GM03348 (cell line): ENCODE data around the gene ZBTB7C.

Source experiments
- DNase-seq: peaks from one replicate; pipeline ENCODE4 v3.0.0; 2012; ENCODE audit warnings: low spot score

ZBTB7C gene

GRCh38 chr18:48323151-48323550, 86.0 kb downstream of the ZBTB7C start:
- no peak for DNase-seq

- DNase-seq, result no peak
Observed at GRCh38 chr18:48321536-48321935, 87.6 kb downstream of the ZBTB7C start.

GRCh38 chr18:48321121-48321520, 88.1 kb downstream of the ZBTB7C start:
- DNase-seq, result no peak

- no peak for DNase-seq
Observed at GRCh38 chr18:48320639-48320945, 88.6 kb downstream of the ZBTB7C start.

GRCh38 chr18:48319801-48320638, 89.2 kb downstream of the ZBTB7C start:
- DNase-seq, result peak; percentile 43

- no peak for DNase-seq
Observed at GRCh38 chr18:48318436-48318835, 90.7 kb downstream of the ZBTB7C start.

GRCh38 chr18:48317781-48318381, 91.3 kb downstream of the ZBTB7C start:
- DNase-seq, result no peak

GRCh38 chr18:48316177-48316576, 93.0 kb downstream of the ZBTB7C start:
- DNase-seq, result no peak

- no peak for DNase-seq
Observed at GRCh38 chr18:48314690-48315089, 94.5 kb downstream of the ZBTB7C start.

GRCh38 chr18:48313792-48314191, 95.4 kb downstream of the ZBTB7C start:
- no peak for DNase-seq

GRCh38 chr18:48312066-48312465, 97.1 kb downstream of the ZBTB7C start:
- DNase-seq, result no peak

- DNase-seq, result no peak
Observed at GRCh38 chr18:48310999-48311398, 98.2 kb downstream of the ZBTB7C start.

- no peak for DNase-seq
Observed at GRCh38 chr18:48310353-48310752, 98.8 kb downstream of the ZBTB7C start.

GRCh38 chr18:48308755-48309575, 100.2 kb downstream of the ZBTB7C start:
- DNase-seq, result no peak

- DNase-seq, result no peak
Observed at GRCh38 chr18:48308027-48308635, 101.1 kb downstream of the ZBTB7C start.

GRCh38 chr18:48306838-48307237, 102.3 kb downstream of the ZBTB7C start:
- no peak for DNase-seq

GRCh38 chr18:48304906-48305693, 104.1 kb downstream of the ZBTB7C start:
- no peak for DNase-seq

GRCh38 chr18:48303883-48304282, 105.3 kb downstream of the ZBTB7C start:
- DNase-seq, result no peak

- DNase-seq, result no peak
Observed at GRCh38 chr18:48302736-48303135, 106.4 kb downstream of the ZBTB7C start.

GRCh38 chr18:48300463-48300961, 108.7 kb downstream of the ZBTB7C start:
- DNase-seq, result no peak

- DNase-seq, result no peak
Observed at GRCh38 chr18:48297139-48297538, 112.0 kb downstream of the ZBTB7C start.

GRCh38 chr18:48296581-48296980, 112.6 kb downstream of the ZBTB7C start:
- no peak for DNase-seq
